HUES6 (cell line): ENCODE measurements around the gene ACLY.
"Not testable (repeated sequence)": the region's sequence is repeated elsewhere in the genome, so short reads cannot be mapped to it uniquely, and the experiment has no call there.

ENCODE experiments used
- H3K27ac ChIP-seq: 2 replicates; pipeline ENCODE4 v1.7.0; 2013; ENCODE audit warnings: low read depth, mild to moderate bottlenecking, low read length, inconsistent platforms
- H3K27me3 ChIP-seq: 2 replicates; pipeline ENCODE4 v1.6.1; 2013; ENCODE audit warnings: low read length; ENCODE audit not compliant: control insufficient read depth, insufficient read depth
- H3K36me3 ChIP-seq: 2 replicates; pipeline ENCODE4 v1.6.1; 2013; ENCODE audit warnings: low read length; ENCODE audit not compliant: control insufficient read depth, insufficient read depth
- H3K4me1 ChIP-seq: 2 replicates; pipeline ENCODE4 v1.6.1; 2013; ENCODE audit warnings: low read length; ENCODE audit not compliant: control insufficient read depth, insufficient read depth
- H3K4me3 ChIP-seq: 2 replicates; pipeline ENCODE4 v1.5.1; 2013; ENCODE audit warnings: low read depth, low read length
- H3K9ac ChIP-seq: one replicate; pipeline ENCODE4 v1.6.1; 2013; ENCODE audit warnings: mild to moderate bottlenecking, low read length
- H3K9me3 ChIP-seq: 2 replicates; pipeline ENCODE4 v1.6.1; 2013; ENCODE audit warnings: low read depth, low read length; ENCODE audit not compliant: control insufficient read depth, insufficient read depth

Gene ACLY

DNA sequence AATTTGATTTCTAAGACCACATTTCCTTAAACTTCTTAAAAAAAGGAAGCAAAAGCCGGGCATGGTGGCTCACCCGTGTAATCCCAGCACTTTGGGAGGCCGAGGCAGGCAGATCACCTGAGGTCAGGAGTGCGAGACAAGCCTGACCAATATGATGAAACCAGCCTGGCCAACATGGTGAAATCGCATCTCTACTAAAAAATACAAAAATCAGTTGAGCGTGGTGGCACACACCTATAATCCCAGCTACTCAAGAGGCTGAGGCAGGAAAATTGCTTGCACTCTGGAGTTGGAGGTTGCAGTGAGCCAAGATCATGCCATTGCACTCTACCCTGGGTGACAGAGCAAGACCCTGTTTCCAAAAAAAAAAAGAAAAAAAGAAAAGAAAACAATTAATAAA is 78.0 kb downstream of the ACLY start:
- not testable (repeated sequence) for H3K4me3 ChIP-seq, H3K27ac ChIP-seq, H3K27me3 ChIP-seq, H3K9ac ChIP-seq, H3K9me3 ChIP-seq, H3K4me1 ChIP-seq, H3K36me3 ChIP-seq

DNA sequence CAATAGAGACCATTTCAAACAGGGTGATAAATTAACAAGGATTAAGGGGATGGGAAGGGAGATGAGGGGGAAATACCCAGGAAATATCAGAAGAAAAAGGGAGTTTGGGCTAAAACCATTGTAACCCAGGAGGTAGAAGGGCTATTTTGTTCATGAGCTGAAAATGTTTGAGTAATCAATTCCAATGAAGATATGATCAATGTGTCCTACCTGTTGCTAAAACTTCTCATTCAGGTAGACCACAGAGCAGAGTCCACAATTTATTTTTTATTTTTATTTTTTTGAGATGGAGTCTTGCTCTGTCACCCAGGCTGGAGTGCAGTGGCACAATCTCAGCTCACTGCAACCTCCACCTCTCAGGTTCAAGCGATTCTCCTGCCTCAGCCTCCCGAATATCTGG is 79.3 kb downstream of the ACLY start:
- not testable (repeated sequence) for H3K4me1 ChIP-seq, H3K27ac ChIP-seq, H3K9me3 ChIP-seq, H3K9ac ChIP-seq, H3K27me3 ChIP-seq, H3K36me3 ChIP-seq, H3K4me3 ChIP-seq

DNA sequence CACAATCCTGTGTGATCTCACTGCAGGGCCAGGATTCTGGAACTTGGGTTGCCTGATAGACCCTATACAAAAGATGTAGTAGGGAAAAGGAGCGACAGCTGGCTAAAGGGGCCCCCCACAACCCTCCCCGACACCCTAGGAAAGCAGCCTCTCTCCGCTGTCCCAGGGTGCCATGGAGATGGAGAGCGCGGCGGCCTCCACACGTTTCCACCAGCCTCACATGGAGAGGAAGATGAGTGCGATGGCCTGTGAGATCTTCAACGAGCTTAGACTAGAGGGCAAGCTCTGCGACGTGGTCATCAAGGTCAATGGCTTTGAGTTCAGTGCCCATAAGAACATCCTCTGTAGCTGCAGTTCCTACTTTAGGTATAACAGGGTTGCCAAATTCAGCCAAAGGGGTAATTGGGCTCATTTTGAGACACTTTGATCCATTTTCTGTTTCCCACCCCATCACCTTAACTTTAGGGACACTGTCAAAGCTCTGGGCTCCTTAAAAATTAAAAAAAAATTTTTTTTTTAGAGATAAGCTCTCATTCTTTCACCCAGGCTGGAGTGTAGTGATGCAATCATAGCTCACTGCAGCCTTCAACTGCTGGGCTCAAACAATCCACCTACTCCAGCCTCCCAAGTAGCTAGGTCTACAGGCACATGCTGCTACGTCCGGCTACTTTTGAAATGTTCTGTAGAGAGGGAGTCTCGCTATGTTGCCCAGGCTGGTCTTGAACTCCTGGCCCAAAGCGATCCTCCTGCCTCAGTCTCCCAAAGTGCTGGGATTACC is 80.8 kb downstream of the ACLY start, which contains the start of gene KLHL10:
TSS of gene KLHL10 (plus strand) at position 65 of the 778 bp plus-strand sequence. CDS start at position 173, 108 bp downstream.
- no peak within 1 kb of the TSS for H3K27ac ChIP-seq
- H3K4me1 ChIP-seq, result peaks cover 8% of the 10 kb centered on the region; the same call in 1 of the 2 replicates
- peak within 1 kb of the TSS; percentile 66; the same call in 1 of the 2 replicates for H3K4me3 ChIP-seq
- H3K9me3 ChIP-seq, result no peaks in the 10 kb centered on the region
- peaks cover 5% of the 10 kb centered on the region; the same call in 1 of the 2 replicates for H3K36me3 ChIP-seq
- H3K9ac ChIP-seq, result no peak within 1 kb of the TSS
- H3K27me3 ChIP-seq, result peaks cover 5% of the 10 kb centered on the region; the same call in 1 of the 2 replicates

DNA sequence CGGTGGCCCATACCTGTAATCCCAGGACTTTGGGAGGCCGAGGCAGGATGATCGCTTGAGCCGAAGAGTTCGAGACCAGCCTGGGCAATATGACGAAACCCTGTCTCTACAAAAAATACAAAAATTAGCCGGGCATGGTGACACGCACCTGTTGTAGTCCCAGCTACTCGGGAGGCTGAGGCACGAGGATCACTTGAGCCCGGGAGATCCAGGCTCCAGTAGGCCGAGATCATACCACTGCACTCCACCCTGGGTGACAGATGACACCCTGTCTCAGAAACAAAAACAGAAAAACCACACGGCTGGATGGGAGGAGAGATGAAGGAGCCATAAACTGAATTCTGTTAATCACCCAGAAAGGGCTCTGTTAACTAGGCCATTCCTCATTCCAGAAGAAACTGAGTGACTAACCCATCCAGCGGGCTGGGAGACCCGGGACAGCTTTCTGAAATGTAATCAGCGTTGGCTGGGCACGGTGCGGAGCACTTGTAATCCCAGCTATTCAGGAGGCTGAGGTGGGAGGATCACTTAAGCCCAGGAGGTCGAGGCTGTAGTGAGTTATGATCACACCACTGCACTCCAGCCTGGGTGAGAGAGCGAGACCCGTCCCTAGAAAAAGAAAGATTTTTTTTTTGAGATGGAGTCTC is 82.1 kb downstream of the ACLY start:
- Histone ChIP-seq H3K27ac (no peak overlapping the region), H3K27me3 (peaks cover 5% of the 10 kb centered on the region; the same call in 1 of the 2 replicates), H3K4me3 (peak overlapping the region; percentile 66), H3K36me3 (peaks cover 14% of the 10 kb centered on the region), H3K9me3 (no peaks in the 10 kb centered on the region), H3K9ac (no peak overlapping the region), H3K4me1 (peaks cover 8% of the 10 kb centered on the region; the same call in 1 of the 2 replicates)

DNA sequence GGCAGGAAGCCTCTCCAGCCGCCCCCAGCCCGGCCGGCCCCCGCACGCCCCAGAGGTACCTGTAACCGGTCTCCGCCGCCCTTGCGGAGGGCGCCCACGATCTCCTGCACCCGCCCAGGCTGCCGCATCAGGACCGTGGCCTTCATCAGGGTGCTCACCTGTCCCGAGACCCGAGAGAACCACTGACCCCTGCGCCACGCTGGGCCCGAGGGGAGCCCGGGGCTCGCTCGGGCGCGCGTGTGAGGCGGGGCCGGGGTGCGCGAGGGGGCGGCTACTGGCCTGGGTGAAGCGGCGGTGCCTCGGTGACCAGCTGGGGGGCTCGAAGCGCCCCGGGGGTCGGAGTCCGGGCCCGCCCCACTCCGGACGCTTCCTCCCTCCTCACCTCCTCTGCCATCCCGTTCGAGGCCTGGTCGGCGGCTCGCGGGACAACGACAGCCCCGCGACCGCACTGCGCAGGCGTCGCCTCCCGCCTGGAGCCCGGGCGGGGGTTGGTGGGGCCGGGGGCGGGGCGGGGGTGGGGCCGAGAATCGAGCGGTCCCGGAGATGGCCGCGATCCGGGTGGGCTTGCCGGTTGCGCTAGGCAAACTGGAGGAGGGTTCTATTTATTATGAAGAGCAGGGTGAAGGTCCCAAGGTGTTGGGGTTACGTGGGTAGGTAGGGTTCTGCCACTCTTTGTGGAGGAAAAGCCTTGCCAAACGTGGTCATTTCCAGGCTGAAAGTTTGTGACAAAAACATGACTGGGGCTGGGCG is 82.8 kb downstream of the ACLY start, which contains the start of gene NT5C3B:
TSS of gene NT5C3B (minus strand) at position 433 of the 750 bp plus-strand sequence. CDS start at position 394, 39 bp downstream.
- no peak within 1 kb of the TSS for H3K27ac ChIP-seq
- peak within 1 kb of the TSS; percentile 46 for H3K9ac ChIP-seq
- peaks cover 21% of the 10 kb centered on the region for H3K36me3 ChIP-seq
- H3K4me3 ChIP-seq, result peak within 1 kb of the TSS; percentile 66
- peaks cover 5% of the 10 kb centered on the region; the same call in 1 of the 2 replicates for H3K27me3 ChIP-seq
- H3K9me3 ChIP-seq, result no peaks in the 10 kb centered on the region
- peaks cover 8% of the 10 kb centered on the region; the same call in 1 of the 2 replicates for H3K4me1 ChIP-seq

DNA sequence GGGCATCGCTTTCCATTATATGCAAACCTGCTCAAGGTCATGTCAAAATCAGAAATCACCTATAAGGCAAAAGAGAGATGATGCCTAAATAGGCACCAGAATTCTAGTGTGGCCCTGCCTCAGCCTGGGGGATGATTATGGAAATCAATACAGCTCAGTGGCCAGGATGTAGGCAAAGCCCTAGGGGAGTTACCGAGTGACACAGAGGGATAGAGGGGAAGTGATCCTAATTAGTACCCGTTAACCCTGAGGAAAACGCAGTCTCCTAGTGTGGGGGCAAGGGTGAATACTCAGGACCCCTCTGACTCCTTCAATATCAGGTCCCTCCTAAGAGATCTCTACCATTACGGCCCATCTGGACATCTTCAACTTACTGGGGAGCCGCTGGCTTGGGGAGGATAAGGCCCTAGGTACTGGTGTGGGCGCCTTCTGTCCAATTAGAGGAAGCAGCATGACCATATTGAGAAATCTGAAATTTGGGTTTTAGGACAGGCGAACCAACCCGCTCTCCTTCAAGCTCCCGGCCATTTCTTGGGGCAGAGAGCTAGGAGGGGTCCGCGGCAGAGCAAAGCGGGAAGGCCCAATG is 83.4 kb downstream of the ACLY start:
- H3K27ac ChIP-seq, result no peak overlapping the region
- H3K9me3 ChIP-seq, result no peaks in the 10 kb centered on the region
- H3K27me3 ChIP-seq, result peaks cover 5% of the 10 kb centered on the region; the same call in 1 of the 2 replicates
- peaks cover 8% of the 10 kb centered on the region; the same call in 1 of the 2 replicates for H3K4me1 ChIP-seq
- peaks cover 26% of the 10 kb centered on the region for H3K36me3 ChIP-seq
- H3K9ac ChIP-seq, result peak overlapping the region; percentile 46
- H3K4me3 ChIP-seq, result peak overlapping the region; percentile 66

DNA sequence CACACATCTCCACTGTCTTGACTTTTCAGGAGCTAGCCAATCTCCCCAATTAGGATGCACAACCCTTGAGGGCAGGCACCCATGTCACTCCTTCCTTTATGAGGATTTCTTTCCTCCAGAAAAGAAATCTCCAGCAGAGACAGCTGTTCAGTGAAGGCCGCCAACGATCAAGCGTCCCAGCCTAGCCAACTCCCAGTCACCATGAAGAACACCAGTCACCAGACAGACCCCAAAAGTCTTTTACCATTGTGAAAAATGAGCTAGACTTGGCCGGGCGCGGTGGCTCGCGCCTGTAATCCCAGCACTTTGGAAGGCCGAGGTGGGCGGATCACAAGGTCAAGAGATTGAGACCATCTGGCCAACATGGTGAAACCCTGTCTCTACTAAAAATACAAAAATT is 88.8 kb downstream of the ACLY start:
- H3K4me1 ChIP-seq, H3K27me3 ChIP-seq, H3K27ac ChIP-seq, H3K9me3 ChIP-seq, H3K9ac ChIP-seq, H3K4me3 ChIP-seq: not testable (repeated sequence)
- peaks cover 68% of the 10 kb centered on the region for H3K36me3 ChIP-seq

DNA sequence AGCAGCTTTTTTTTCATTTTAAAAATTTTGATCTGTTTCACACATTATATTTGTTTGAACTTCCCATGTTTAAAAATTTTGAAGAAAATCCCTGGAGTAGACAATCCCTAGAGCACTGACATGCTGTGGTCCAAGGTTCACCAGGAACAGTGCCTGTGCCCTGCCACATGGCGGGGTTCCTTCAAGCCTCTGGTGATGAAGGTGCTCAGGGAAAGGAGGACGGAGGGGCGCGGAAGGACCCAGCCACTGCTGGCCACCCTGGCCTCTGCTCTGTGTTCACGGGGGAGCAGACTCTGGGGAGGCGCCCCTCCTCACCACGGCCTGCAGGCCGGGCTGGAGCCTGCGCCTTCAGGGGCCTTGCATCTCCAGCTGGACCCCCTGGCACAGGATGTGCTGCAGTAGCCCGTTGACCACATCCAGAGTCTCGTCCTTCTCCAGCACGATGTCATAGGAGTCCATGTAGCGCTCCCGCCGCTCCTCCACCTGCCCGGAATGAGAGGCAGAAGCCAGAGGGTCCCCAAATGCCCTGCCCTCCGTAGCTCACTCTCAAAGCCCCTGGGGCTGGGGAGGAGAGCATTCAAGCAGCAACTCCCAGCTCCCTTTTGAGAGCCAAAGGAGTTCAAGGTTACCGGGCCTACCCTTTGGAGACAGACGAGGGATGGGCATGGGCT is 93.4 kb downstream of the ACLY start:
- H3K4me1 ChIP-seq, result no peaks in the 10 kb centered on the region
- no peaks in the 10 kb centered on the region for H3K27me3 ChIP-seq
- H3K4me3 ChIP-seq, result no peak overlapping the region
- H3K9me3 ChIP-seq, result no peaks in the 10 kb centered on the region
- H3K27ac ChIP-seq, result no peak overlapping the region
- H3K9ac ChIP-seq, result no peak overlapping the region
- peaks cover 63% of the 10 kb centered on the region for H3K36me3 ChIP-seq

DNA sequence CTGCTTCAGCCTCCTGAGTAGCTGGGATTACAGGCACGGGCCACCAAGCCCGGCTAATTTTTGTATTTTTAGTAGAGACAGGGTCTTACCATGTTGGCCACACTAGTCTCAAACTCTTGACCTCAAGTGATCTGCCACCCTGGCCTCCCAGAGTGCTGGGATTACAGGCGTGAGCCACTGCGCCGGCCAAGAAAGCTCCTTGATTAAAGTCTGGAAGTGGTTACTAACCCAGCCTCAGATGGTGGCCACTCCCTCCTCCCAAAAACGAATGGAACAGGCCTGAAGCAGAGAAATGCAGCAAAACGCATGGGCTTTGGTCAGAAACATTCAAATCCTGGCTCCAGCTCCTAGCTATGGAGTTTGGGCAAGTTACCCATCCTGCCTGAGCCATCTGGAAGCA is 94.7 kb downstream of the ACLY start:
- no peak overlapping the region for H3K4me3 ChIP-seq
- H3K9me3 ChIP-seq, result no peaks in the 10 kb centered on the region
- peaks cover 64% of the 10 kb centered on the region for H3K36me3 ChIP-seq
- no peak overlapping the region for H3K9ac ChIP-seq
- H3K27me3 ChIP-seq, result no peaks in the 10 kb centered on the region
- H3K27ac ChIP-seq, result no peak overlapping the region
- H3K4me1 ChIP-seq, result peaks cover 8% of the 10 kb centered on the region

DNA sequence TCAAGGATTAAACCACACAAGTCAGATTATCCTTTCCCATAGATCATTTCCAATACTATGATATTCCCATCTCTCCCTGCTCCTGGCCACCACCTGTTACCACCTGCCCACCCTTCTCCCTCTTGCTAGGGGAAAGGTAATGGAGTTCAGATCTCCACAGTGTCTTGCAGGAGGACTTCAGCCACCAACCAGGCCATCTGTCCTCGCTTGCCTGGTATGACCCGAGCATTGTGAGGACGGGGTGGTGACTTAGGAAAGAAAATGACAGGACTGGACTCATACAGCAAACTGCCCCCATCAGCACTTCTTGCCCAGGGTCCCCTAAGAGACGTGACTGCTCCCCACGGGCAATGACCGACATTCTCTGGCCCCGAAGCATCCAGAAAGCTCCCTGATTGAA is 95.2 kb downstream of the ACLY start:
- peaks cover 10% of the 10 kb centered on the region for H3K4me1 ChIP-seq
- no peaks in the 10 kb centered on the region for H3K9me3 ChIP-seq
- no peak overlapping the region for H3K9ac ChIP-seq
- H3K4me3 ChIP-seq, result no peak overlapping the region
- H3K27me3 ChIP-seq, result no peaks in the 10 kb centered on the region
- no peak overlapping the region for H3K27ac ChIP-seq
- H3K36me3 ChIP-seq, result peaks cover 61% of the 10 kb centered on the region
